GM19463 (cell line): ENCODE data around the gene CDC14B.
"Not testable (repeated sequence)": the region's sequence is repeated elsewhere in the genome, so short reads cannot be mapped to it uniquely, and the experiment has no call there.

Source experiments
- ATAC-seq: cut with Tn5 transposase; IDR thresholded peaks from one replicate; pipeline ENCODE4 v1.9.1; 2021; ENCODE audit warnings: mild to moderate bottlenecking, moderate library complexity; ENCODE audit not compliant: unreplicated experiment

The CDC14B gene

DNA sequence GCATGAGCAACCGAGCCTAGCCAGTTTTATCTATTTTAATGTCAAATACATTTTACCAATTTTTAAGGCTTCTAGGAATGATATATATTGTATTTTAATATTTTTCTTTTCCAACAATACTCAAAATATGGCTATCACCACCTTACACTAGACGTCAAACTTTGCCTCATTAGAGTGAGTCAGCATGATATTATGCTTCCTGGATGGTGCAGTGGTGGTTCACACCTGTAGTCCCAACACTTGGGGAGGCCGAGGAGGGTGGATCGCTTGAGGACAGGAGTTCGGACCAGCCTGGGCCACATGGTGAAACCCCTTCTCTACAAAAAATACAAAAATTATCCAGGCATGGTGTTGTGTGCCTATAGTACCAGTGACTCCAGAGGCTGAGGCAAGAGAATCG is 7.3 kb upstream of the CDC14B start:
- ATAC-seq, result no peak

DNA sequence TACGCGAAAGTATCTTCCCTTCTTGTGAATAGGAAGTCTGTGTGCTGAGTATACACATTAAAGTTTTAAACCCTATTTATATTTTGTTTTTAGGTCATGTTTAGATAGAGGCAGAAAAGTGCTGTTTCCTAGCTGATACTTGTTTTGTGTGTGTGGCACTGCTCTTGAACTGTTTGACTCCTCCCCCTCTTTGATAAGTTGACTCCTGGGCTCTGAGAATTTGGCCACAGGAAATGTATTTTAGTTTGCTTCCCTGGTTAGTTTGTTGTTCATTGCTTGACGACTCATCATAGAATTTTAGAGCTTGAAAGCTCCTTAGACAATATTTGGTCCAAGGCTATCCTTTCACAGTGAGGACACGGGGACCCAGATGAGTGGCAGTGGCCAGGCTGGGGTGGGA is 2.0 kb upstream of the CDC14B start:
- ATAC-seq, result no peak

GRCh38 chr9:96620832-96621269 is 1.2 kb upstream of the CDC14B start:
- no peak for ATAC-seq

DNA sequence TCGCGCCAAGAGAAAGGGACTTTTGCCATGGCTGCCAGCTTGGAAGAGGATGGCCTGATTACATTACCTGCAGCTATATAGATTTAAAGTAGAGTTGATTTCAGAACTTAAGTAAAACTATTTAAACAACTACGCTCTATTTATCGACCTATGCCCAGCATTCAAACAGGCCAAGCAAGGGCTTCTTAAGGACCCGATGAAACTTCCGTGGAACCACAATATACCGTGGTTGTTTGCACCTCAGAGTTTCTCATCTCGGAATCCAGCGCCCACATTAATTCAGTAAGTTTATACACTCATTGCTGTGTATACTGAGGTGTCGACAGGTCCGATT is 505 bp upstream of the CDC14B start:
- no peak for ATAC-seq

GRCh38 chr9:96619124-96619465 is 548 bp downstream of the CDC14B start:
- no peak for ATAC-seq

- no peak for ATAC-seq
Measured at GRCh38 chr9:96618209-96619123, 1.2 kb downstream of the CDC14B start.

DNA sequence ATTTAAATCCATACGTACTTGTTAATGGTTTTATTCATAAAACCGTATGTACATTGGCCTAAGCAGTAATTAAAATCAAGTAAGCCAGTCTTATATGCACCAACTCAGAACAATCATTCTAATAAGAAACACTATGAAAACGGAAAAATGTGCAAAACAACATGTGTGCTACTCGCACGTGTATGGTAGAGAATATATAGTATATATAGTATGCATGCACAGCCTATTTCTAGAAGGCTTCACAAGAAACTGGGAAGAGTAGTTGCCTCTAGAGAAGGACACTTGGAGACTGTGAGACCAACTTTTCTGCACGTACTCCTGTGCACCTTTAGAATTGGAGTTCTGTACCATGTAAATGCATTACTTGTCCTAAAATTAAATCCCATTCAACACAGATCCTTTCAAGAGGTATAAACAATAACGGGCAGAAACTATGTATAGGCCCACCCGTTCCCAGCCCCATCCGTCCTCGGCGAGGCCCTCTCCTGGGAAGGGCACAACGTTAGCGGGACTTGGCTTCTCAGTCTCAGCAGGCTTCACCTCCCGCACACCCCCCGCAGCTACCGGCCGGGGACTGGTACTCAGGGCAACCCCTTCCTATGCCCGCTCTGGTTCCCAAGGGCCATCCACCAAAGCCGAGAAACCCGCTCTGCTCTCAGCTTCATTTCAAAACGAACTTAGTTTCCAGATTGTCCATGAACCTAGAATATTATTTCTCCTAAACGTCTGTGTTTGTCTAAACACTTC is 2.0 kb downstream of the CDC14B start:
- no peak for ATAC-seq

DNA sequence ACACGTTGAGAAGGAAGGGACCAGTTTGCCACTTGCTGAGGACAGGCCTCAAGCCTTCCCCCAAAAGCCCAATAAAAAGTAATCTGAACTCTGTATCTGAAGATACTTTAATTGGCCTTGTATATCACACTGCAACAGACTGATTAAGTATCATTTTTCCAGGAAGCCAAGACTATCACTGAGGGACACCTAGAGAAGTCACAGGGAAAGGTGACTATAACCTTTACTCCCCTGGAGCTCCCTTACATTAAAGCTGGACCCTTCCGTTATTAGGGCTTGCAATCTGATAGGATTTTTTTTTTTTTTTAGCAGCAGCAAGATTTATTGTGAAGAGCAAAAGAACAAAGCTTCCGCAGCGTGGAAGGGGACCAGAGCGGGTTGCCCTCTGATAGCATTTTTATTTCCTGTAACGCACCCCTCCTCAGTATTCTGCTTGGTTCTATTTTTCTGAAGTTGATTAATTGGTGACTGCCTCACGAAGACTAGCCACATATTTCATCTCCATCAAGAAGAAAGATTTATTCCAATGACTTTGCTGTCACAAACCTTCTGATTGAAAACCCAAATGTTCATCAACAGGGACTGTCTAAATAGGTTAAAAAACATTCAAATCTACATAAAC is 2.7 kb downstream of the CDC14B start:
- no peak for ATAC-seq

GRCh38 chr9:96615411-96615810 is 4.2 kb downstream of the CDC14B start:
- no peak for ATAC-seq

DNA sequence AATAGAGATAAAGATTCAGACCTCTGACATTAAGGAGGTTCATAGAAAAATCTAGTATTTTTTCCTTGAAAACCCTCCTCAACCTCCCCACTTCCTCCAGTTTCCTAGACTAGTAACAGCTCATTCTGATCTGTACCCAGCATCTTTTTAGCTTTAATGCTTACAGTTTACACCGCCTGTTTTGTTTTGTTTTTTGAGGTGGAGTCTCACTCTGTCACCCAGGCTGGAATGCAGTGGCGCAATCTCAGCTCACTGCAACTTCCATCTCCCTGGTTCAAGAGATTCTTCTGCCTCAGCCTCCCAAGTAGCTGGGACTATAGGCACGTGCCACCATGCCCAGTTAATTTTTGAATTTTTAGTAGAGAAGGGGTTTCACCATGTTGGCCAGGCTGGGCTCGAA is 5.0 kb downstream of the CDC14B start:
- ATAC-seq, result not testable (repeated sequence)

GRCh38 chr9:96612966-96613589 is 6.6 kb downstream of the CDC14B start:
- ATAC-seq, result no peak

DNA sequence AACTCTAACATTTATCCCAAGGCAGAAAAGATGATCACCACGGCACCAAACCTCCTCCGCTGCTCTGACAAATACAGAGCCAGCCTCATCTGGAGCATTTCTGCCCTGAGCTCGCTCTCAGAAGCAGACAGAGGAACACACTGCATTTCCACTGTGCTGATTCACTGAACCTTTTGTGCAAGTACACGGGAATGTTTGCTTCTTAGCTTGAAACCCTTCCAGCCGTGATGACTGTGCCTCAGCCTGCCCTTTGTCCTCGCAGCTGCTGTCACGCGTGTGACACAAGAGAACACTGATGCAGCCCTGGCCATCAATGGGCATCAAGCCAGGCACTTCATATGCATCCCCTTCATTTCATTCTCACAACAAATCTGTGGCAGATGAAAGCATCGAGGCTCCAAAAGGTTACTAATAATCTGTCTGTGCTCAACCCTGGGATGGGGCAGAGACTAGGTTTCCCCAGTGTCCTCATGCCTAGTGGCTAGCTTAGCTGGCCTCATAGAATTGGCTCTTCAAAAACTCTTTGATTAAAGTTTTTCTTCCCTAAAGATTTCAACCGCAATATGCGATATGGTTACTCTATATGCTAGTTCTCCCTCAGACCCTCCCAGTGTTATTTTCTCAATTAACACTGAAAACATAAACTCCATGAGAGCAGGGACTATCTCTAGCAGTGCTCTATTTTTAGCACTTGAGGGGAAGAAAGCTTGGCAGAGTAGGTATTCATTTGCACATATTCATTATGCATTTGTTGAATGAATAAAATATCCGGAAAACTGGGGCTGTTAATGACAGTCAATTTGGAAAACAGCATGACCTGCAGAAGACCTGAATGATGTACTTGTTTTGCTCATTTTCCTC is 7.3 kb downstream of the CDC14B start:
- ATAC-seq, result no peak

- no peak for ATAC-seq
Measured at GRCh38 chr9:96611302-96611701, 8.3 kb downstream of the CDC14B start.

DNA sequence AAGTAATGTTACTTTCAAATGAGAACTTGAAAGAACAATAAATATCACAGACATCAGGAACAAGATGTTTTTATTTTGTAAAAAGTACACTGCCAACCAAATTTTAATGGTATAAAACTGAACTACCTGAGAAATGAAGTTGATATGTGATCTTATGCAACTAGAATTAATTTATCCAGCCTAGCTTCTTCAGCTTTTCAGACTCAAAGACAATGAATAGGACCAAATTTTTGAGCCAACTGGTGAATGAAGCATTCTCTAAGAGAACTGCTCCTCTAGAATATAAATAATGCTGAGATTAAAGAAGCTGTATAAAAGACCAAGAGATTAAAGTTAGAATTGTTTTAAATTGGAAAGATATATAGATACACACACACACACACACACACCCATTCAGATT is 9.9 kb downstream of the CDC14B start:
- no peak for ATAC-seq

DNA sequence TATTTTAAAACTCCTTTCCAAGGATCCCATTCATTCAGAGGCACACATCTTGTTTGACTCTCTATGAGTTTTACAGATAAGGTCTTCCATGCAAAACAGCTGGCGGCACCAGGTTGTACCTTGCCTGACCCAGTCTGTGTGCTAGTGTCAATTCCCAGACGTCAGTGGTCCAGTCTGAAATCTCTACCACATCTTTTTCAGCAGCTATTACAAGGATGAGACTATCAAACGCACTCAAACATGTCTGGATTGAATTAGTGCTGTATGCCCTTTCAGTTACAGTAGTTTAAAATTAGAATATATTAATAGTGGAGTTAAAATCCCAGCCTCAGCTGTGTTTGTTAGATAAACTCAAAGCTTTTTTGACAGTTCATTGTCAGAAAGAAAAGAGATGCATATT is 11.7 kb downstream of the CDC14B start:
- ATAC-seq, result no peak

- ATAC-seq, result no peak
Measured at GRCh38 chr9:96605328-96605727, 14.3 kb downstream of the CDC14B start.

DNA sequence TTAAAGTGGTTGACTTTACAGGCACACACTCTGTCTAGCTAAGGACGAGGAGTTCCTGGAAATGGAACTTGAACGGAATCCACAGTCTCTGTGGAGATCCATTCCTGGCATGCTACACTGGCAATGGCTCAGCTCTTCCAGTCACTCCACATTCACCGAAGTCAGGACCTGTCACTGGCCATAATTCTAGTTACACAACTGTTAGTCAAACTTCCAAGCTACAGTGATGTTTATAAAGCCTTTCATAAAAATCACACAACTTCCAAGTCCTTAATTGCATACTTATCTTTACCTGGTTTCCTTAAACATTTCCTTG is 15.7 kb downstream of the CDC14B start:
- no peak for ATAC-seq

DNA sequence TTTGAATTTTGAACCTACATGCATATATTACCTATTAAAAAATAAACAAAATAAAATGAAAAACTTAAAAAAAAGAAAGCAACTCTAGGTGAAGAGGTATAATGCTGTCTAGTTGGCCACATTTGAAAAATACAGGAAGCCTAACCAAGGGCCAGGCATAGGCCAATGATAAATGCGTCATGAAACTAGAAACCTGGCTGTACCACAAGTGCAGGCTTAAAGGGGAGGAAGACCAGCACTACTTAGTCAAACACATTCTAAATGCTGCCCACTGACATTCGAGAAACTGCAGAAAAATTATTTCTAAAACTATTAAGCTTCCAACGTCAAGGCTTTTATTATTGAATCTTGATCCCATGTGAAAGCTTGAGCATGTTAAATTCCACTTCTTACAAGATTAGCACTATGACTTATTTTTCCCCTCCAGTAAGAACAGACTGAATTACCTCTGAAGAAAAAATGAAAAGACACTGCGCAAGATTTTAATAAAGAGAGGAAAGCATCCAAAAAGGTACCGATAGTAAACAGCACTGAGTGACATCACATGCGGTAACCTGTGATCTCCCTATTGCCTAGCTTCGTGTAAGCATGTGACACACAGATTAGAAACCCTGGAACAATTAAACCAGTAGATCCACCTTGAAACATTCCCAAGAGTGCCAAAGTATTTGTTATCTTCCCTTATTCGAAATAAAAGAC is 16.2 kb downstream of the CDC14B start:
- no peak for ATAC-seq

GRCh38 chr9:96599298-96599697 is 20.3 kb downstream of the CDC14B start:
- ATAC-seq, result no peak

DNA sequence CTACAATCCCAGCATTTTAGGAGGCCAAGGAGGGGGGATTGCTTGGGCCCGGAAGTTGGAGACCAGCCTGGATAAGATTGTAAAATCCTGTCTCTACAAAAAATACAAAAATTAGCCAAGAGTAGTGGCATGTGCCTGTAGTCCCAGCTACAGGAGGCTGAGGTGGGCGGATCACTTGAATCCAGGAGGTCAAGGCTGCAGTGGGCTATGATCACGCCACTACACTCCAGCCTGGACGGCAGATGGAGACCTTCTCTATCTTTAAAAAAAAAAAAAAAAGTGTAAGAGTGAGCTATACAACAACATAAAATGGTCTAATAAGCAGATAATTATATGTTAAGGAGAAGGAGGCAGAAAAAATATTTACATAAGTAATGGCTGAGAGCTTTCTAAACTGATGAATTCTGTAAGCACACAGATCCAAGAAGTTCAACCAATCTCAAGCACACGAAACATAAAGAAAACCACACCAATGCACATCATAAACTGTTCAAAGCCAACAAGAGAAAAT is 23.0 kb downstream of the CDC14B start:
- ATAC-seq, result no peak
